Measurements from ENCODE around the gene EBF4.

EBF4 gene

DNA sequence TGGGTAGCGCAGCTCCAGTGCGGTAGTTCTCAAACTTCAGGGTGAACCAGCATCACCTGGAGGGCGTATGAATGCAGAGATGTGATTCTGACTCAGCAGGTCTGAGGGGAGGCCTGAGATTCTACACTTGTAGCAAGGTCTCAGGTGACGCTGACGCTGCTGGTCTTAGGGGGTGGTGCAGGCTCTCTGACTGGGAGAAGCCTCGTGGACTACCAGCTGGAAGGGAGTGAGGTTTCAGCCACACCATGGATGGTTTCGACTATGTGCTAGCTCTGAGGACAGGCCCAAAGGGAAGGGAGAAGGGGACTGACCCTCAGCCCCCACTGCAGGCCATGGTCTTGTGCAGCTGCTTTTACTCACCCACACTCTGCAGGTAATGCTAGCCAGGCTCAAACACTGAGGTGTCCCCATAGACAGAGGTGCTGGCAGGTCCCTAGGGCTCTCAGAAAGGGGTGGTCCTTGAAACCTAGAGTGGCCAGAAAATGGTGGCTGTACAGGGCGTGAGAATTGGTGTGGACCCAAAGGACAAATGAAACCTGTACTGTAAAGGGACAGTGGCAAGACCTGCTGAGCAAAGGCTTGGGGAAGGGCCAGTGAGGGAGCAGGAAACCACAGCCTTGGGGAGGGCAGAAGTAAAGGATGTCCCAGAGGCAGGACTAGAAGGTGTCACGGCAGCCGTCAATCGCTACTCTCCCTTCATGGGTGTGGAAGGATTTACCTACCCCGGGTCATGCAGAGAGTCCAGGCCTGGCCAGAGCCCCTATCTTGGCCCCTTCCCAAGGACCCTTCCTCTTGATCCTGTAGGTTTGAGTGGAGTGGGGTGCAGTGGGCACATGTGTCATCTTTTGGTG, 52.7 kb downstream of the EBF4 start:
- no peak for DNase-seq

DNA sequence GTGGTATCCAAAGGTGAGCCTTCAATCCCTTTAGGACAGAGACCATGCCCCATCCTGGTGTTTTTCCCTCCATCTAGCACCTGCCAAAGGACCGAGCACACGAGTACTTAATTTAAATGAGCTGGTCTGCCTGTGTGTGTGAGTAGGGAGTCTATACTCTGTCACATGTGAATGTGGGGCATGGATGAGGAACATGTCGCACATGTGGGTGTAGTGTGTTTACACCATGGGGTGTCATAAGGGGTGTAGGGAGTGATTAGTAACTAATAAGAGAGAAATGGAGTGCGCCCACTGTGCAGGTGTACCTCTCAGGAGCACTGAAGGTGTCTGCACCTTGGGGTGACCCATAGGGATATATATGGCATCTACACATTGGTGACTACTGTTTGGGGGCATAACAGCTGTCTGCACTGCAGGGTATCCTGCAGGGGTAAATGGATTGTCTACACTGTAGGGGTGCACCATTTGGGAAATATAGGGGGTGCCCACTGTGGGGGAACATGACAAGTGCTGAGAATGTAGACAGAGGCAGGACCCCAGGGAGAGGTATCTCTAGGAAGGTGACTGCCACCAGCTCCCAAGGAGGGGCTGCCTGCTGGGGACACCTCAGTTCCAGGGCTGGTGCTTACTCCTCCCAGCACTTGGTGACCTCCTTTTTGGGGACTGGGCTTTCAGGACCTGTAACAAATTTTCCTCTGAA, 53.5 kb downstream of the EBF4 start:
- DNase-seq: no peak

DNA sequence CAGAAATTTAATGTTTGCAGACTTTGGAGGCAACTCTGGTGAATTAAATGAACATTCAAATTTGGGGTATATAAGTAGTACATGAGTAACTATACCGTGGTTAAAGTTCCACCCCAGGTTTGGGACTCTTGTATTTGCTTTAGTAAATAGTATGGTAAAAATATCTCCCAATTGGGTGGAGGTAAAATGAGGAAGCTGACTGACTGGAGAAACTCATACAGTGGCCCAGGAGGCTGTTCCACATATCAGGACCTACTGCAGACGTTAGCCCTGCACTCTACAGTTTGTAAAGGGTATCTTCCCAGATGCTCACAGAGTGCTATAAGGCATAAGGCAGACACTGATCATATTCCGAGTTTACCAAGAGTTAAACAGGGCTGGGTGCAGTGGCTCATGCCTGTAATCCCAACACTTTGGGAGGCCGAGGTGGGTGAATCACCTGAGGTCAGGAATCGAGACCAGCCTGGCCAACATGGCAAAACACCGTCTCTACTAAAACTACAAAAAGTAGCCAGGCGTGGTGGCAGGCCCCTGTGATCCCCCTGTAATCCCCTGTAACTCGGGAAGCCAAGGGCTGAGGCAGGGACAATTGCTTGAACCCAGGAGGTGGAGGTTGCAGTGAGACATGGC, 54.2 kb downstream of the EBF4 start:
- no peak for DNase-seq

DNA sequence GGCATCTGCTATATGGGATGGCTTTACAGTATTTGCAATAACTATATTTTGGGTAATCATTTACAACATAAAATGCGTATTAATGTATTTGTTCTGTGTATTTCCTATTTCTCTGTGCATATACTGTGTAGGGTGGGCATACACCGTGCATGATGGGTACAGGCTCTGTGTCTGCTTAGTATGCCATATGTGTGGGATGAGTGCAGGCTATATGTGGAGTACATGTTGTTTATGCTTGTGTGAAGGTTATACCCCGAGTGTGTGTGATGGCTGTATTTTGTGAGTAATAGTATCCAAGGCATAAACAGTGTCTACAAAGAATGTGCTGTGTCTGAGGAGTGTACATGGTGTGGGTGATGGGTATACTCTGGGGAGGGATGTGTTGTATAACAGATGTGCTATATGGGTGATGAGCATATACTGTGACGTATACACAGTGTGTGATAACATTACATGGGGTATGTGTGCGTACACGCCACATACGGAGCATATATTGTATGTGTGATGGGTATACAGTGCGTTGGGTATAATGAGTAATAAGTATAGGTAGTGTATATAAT, 55.2 kb downstream of the EBF4 start:
- no peak for DNase-seq

DNA sequence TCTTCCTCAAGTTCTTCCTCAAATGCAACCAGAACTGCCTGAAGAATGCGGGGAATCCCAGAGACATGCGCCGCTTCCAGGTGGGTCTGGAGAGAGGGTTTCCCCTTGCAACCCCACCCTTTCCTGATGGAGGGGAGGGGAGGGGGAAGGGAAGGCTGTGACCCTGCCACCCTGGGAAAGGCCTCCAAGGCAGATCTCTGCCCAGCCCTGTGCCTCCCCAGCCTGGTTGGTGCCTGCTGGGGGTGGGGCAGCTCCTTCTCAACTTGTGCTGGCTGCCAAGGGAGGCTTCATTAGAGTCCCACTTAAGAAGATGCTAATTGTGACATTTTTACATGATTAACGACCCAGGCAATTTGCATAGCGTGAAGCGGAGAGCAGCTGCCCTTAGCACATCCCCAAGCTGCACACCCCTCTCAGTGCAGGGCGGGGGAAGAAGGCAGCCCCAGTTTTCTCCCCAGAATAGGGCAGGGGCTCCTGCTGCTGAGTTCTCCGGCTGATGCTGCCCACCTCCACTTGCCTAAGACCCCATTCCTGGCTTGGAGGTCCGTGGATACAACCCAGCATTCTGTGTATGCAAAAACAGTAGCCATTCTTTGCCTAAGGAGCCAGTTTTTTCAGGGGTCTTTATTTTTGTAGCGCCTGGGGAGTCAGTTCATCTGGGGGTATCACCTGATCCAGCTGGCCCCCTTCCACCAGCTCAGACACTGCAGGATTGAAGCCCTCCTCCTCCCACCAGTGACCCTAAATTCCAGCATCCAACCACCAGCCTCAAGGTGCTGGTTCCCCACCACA, 56.2 kb downstream of the EBF4 start:
- no peak for DNase-seq

DNA sequence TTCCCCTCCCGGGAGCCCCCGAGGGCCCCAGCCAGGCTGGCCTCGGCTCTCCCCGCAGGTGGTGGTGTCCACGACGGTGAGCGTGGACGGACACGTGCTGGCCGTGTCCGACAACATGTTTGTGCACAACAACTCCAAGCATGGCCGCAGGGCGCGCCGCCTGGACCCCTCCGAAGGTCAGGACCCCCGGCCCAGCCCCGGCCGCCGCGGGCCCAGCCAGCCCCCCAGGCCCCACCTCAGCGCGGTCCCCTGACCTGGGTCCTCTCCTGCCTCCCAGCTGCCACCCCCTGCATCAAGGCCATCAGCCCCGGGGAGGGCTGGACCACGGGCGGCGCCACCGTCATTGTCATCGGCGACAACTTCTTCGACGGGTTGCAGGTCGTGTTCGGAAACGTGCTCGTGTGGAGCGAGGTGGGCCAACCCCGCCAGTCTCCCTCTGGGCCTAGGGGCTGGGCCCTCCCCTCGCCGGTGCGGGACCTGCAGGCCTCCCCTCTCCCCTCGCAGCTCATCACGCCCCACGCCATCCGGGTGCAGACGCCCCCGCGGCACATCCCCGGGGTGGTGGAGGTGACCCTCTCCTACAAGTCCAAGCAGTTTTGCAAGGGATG, 56.9 kb downstream of the EBF4 start:
- DNase-seq: no peak

DNA sequence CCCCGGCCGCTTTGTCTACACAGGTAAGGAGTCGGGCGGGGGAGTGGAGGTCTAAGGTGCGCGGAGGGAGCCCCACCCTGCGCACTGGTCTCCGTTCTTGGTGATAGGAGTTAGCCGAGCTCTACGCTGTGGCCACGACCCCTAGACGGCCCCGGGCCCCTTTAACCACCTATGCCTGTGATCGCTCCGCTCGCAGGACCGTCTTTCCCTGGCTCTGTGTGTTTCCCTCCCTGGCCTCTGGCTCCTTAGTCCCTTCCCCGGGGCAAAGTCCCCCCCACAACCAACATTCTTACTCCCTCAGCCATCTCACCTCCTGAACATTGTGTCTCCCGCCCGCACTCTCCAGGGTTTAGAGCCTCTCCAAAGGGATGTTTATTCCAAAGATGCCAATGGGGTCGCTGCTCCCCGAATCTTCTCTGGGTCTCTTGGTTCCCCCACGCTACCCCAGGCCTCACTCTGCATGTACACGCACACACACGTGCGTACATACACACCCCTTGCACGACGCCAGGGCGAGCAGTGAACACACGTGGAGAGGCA, 57.4 kb downstream of the EBF4 start:
- no peak for DNase-seq

DNA sequence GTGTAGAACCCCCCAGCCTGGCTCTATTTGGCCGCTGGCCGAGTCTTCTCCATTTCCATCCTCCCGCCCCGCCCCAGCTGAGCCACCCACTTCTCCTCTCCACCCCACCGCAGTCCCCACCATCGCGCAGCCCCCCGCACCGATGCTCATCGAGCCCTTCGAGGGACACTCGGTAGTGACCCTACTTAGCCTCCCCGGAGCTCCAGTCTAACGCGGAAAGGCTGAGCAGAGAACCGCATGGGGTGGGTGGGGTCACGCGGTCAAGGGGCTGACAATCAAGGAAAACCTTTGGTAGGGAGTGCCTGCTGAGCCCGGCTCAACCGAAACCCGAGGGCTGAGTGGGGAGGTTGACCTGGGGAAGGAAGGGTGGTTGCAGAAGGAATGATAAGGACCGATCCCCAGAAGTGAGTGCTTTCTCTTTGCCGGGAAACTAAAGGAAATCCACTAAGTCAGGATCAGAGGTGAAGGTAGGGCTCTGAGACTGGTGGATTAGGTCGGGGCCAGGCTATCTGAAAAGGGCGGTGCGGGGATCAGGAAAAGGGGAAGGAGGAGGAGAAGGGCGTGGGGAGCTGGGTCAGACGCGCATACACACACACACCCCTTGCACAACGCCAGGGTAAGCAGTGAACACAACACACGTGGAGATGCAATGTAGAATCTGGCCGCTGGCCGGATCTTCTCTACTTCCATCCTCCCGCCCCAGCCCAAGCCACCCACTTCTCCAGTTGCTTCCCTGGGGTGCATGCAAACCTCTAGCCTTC, 58.1 kb downstream of the EBF4 start:
- DNase-seq: no peak

DNA sequence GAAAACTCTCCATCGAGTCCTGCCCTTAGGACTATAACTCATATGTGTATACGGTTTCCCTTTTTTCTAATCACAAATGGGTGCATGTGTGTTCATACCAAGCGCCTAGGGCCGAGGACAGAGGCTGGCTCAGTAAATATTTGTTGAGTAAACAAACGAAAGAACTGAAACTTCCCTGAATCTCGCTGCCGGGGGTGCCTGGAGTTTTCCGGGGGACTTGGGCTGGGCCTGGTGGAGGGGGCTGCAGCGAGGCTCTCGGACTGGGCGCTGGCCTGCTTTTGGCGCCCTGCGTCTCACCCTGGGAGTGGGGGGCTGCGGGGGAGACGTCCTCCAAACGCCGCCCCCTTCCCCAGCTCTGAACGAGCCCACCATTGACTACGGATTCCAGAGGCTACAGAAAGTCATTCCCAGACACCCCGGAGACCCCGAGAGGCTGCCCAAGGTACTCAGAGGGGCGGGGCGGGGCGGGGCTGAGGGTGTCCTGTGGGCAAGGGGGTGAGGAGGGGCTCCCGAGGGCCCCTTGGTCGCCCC, 58.8 kb downstream of the EBF4 start:
- no peak for DNase-seq

DNA sequence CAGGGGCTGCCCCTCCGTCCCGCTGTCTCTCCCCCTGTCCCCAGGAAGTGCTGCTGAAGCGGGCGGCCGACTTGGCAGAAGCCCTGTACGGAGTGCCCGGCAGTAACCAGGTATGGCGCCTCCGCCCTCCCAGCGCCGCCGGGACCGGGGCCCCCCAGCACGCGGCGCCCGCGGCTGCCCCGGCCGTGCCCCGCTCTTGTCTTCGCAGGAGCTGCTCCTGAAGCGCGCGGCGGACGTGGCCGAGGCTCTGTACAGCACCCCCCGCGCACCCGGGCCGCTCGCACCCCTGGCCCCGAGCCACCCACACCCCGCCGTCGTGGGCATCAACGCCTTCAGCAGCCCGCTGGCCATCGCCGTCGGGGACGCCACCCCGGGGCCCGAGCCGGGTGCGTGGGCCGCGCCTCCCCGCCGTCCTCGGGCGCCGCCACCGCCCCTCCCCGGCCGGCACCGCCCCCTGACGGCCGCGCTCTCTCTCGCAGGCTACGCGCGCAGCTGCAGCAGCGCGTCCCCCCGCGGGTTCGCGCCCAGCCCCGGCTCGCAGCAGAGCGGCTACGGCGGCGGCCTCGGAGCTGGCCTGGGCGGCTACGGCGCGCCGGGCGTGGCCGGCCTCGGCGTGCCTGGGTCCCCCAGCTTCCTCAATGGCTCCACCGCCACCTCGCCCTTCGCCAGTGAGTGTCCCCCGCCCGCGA, 59.4 kb downstream of the EBF4 start:
- DNase-seq: no peak

DNA sequence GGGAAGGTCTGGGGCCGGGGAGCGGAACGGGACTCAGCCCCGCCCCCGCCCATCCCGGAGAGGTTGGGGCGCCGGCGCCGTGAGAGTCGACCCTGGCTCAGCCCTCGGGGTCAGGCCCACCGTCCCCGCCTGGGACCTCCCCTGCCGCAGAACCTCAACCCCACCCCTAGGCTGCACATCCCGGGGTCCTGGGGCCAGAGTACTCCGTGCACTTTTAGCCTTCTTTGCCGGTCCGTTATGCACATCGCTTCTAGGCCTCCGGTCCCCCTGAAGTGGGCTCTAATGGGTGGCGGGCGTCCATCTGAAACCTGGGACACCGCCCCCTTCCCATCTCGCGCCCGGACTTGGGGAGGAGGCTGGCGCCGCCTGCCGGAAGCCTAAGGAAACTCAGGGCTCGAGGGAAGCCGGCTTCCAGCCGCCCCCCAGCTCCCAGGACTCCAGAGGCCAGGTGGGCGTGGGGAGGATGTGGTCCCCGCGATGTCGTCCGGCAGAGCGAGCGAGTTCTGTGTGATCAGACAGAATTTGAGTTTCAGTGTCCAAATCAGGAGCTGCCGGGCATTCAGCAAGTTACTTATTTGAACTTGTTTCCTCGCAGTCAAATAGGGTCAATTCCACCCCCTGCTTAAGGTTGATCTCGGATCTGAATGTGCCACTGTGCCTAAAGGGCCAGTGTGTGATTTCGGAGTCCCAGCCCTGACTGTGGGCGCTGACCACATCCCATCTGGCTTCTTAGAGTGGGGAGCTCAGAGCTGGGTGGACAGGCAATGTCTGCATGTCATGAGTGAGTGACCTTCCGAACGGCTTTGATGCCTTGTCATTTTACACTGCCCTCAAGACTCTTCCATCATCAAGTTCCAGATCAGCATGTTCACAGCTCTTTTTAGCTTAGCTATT, 60.2 kb downstream of the EBF4 start:
- DNase-seq: no peak

DNA sequence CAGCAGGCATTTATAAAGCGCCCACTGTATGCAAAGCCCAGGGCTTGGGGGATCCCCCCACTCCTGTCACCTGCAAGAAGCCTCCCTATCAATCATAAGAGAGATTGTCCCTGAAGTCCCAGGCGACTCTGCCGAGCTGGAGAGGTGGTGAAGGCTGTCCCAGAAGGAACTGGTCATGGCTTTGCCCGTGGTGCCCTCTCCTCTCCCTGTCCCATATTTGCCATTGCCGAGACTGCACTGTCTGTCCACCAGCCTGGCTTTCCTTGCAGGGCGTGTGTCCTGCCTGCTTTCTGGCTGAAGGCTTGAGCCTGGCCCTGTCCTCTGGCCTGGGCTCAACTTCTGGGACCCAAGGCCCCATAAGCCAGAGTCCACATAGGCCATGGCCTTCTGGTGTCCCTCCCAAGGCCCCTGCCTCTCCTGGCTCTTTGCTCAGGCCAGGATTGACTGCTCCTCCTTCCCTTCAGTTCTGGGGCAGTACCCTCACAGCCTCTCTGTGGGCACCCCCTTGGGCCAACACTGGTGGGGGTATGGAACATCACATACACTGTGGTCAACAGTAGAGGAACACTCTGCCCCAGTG, 61.0 kb downstream of the EBF4 start:
- no peak for DNase-seq

DNA sequence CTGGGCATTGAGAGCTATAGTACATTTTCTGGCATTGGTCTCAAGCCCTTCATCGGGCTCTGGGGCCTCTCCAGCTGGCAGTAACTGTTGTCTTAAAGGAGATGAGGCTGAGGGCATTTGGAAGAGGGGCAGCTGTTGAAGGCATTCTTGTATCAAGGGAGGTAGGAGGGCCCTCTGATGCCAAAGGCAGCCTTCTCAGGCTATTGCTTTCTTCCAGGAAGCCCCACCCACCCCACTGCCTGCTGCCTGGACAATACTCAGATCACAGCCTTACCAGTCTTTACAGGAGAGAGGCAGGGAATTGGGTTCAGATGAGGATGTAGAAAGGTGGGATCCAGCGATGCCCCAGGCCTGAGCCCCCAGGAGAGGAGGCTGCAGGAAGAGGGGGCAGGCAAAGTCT, 61.8 kb downstream of the EBF4 start:
- no peak for DNase-seq

DNA sequence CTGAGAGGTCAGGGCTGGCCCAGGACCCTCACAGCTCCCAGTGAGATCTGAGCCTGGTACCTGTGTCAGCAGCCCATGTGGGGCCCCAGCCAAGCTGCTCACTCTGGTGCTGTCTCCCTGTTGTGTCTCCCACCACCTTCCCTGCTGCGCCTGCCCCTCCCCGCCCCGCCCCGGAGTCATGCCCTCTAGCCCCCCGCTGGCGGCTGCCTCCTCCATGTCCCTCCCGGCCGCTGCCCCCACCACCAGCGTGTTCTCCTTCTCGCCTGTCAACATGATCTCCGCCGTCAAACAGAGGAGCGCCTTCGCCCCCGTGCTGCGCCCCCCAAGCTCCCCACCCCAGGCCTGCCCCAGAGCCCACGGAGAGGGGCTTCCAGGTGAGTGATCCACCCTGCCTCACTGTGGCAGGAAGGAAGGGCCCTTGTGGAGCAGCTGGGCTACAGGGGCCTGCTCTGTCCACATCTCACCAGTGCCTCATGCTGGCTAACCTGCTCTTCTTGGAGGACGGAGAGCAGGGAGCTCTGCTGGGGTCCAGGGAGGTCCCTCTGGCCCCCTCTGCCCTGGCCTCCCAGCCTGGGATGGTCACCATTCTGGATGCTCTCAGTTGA, 63.0 kb downstream of the EBF4 start:
- DNase-seq: no peak

DNA sequence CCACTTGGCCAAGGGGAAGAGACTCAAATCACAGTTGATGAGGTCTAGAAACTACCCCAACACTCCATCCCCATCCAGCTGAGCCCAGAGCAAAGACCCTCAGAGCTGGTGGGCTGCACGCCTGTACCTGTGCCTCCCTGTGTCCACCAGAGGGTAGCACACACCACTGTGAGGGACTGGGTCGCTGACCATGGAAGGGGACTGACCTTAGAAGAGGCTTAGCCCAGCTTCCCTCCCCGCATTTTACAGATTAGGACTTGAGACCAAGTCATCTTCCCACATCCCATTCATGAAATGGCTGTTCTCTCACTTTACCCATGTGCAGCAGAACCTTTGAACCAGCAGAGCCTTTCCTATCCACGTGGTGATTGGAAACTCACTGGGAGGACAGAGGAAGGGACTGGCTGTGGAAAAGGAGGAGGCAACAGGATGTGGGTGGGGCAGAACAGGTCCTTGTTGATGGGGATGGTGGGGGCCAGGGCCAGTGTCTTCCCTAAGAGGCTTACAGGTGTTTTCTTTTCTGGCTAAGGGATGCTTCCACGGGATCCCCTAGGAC, 63.6 kb downstream of the EBF4 start:
- DNase-seq: no peak

DNA sequence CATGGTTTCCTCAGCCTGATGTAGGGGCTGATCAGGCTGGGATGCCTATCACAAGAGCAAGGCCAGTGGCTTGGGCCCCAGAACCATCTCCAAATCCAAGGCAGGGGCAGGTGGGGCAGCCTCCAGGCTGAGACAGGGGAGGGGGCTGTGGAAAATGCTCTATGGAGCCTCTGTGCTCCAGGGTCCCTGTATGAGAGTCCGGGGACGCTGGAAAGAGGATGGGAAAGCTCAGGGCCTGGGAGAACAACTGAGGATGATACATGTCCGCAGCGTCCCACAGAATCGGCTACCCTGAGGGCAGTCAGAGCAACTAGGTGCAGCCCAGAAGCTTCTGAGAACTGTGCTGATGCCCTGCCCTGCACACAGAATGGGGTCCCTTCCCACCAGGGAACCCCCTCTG, 64.4 kb downstream of the EBF4 start:
- DNase-seq: no peak

DNA sequence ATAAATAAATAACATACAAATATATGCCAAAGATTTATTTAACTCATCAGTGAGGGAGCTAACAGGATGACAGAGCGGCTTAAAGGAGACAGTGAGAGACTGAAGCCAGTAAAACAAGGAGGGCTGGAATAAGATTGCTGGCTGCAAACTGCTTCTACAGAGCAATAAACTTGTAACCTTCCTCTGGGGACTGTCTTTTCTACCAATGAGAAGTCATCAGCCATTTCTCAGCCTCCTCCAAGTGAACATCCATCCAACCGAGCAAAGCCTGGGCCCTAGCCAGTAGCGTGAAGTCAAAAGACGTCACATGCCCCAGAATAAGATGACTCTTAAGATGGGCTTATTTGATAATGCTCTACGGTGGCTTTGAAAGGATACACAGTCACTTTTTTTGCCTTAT, 65.4 kb downstream of the EBF4 start:
- DNase-seq: no peak

DNA sequence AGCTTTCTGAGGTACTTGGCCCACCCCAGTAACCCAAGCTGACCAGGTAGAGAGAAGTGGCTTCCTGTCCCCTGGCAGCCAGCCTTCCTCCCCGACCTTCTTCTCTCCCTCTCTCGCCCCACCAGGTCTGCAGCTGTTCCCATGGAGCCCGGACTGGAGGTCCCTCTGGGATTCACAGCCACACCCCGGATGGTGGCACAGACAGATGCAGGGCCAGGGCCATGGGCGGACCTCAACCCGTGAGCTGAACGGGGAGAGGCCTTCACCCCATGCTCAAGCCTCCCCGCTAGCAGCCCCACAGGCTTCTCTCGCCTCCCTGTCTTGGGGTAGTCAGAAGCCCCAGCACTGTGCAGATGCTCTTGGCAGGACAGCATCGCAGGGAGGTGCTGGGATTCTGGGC, 66.6 kb downstream of the EBF4 start:
- DNase-seq: no peak

All from NCI-H1417 treated with DMSO at 0.1 percent for 48 hours (cell line).